ENCODE data around the gene LZTS3. TPM values are rescaled to one million over a fixed set of nuclear protein-coding genes. Genes with fewer than 3 reads are reported as not detected.

The LZTS3 gene
- total and polyA plus RNA-seq, 8 donors: 7.1 to 21.0 (median 9.4) TPM

- no peak overlapping the region for H3K4me3 ChIP-seq
- intact Hi-C loops (cut with DNase I): no loop called here
- peaks cover 0 to 61% of the 10 kb centered on the region in 2 donors for H3K36me3 ChIP-seq
- ATAC-seq (no peak), DNase-seq (no peak)
- no peaks in the 10 kb centered on the region for H3K27me3 ChIP-seq
- TF ChIP-seq CTCF (IDR thresholded peaks at IDR 0.05): no peak
- no peak overlapping the region for H3K27ac ChIP-seq
- no peaks in the 10 kb centered on the region for H3K9me3 ChIP-seq
- peaks cover 0 to 23% of the 10 kb centered on the region in 2 donors for H3K4me1 ChIP-seq
Observed at GRCh38 chr20:3150908-3151307, 22.4 kb downstream of the LZTS3 start.

GRCh38 chr20:3146732-3147341 lies 26.5 kb downstream of the LZTS3 start:
- intact Hi-C loops (cut with DNase I): no loop called here
- no peak for DNase-seq
- H3K36me3 ChIP-seq: peaks cover 0 to 56% of the 10 kb centered on the region in 2 donors

GRCh38 chr20:3141757-3142156 lies 31.6 kb downstream of the LZTS3 start:
- H3K9me3 ChIP-seq: no peaks in the 10 kb centered on the region
- intact Hi-C loops (cut with DNase I): no loop called here
- no peak for TF ChIP-seq CTCF (IDR thresholded peaks at IDR 0.05)
- H3K27ac ChIP-seq: no peak overlapping the region
- no peak overlapping the region for H3K4me3 ChIP-seq
- H3K4me1 ChIP-seq: no peaks in the 10 kb centered on the region
- no peaks in the 10 kb centered on the region for H3K27me3 ChIP-seq
- ATAC-seq (no peak), DNase-seq (no peak)
- peaks cover 0 to 22% of the 10 kb centered on the region in 2 donors for H3K36me3 ChIP-seq

More at GRCh38 chr20:3146732-3147341, 26.5 kb downstream of the LZTS3 start:
- no peak for TF ChIP-seq CTCF (IDR thresholded peaks at IDR 0.05)
- Histone ChIP-seq H3K4me1 (peaks cover 0 to 6% of the 10 kb centered on the region in 2 donors), H3K27me3 (no peaks in the 10 kb centered on the region), H3K9me3 (no peaks in the 10 kb centered on the region), H3K27ac (no peak overlapping the region), H3K4me3 (no peak overlapping the region)
- no peak for ATAC-seq

- H3K27ac ChIP-seq: no peak overlapping the region
- no peak for ATAC-seq
- DNase-seq: no peak
- no peaks in the 10 kb centered on the region for H3K27me3 ChIP-seq
- H3K4me1 ChIP-seq: no peaks in the 10 kb centered on the region
- intact Hi-C loops (cut with DNase I): no loop called here
- no peaks in the 10 kb centered on the region for H3K36me3 ChIP-seq
- H3K9me3 ChIP-seq: no peaks in the 10 kb centered on the region
- no peak overlapping the region for H3K4me3 ChIP-seq
- TF ChIP-seq CTCF (IDR thresholded peaks at IDR 0.05): no peak
Observed at GRCh38 chr20:3137492-3137891, 35.9 kb downstream of the LZTS3 start.

- H3K36me3 ChIP-seq: no peaks in the 10 kb centered on the region
- no peaks in the 10 kb centered on the region for H3K9me3 ChIP-seq
- H3K4me3 ChIP-seq: no peak overlapping the region
- H3K27me3 ChIP-seq: no peaks in the 10 kb centered on the region
- ATAC-seq (no peak), DNase-seq (no peak)
- no peak for TF ChIP-seq CTCF (IDR thresholded peaks at IDR 0.05)
- H3K27ac ChIP-seq: no peak overlapping the region
- H3K4me1 ChIP-seq: no peaks in the 10 kb centered on the region
- intact Hi-C loops (cut with DNase I): no loop called here
Observed at GRCh38 chr20:3135507-3136070, 37.8 kb downstream of the LZTS3 start.

All from left lung (tissue), 10 donors.